Kidney (tissue), 14 donors: Measurements from ENCODE around the gene PLXNC1. TPM values are rescaled to one million over a fixed set of nuclear protein-coding genes. Genes with fewer than 3 reads are reported as not detected.
A peak's percentile ranks its signal among the peaks of the same experiment; 100 is the strongest.

Source experiments
- DNase-seq, 5 donors: peaks; one replicate each; pipeline ENCODE4 v3.0.0-alpha.2; 2013 to 2020
- FAIRE-seq: peaks from 2 replicates; lab custom pipeline; 2012; peaks lifted over from hg19 to GRCh38; lab: Jason Lieb, UNC
- H3K27ac ChIP-seq, 2 donors: one replicate each; pipeline ENCODE4 v1.7.0; 2013; ENCODE audit warnings: low read depth in 2 of 2, low read length in 2 of 2, inconsistent platforms in 1 of 2
- H3K27me3 ChIP-seq: one replicate; pipeline ENCODE4 v1.7.1; 2013; ENCODE audit warnings: low read length, inconsistent platforms; ENCODE audit not compliant: control insufficient read depth, insufficient read depth
- H3K36me3 ChIP-seq, 3 donors: one replicate each; pipeline versions ENCODE4 v1.7.0 to v1.7.1; 2013; ENCODE audit warnings: low read length in 3 of 3, control low read depth in 1 of 3, inconsistent platforms in 1 of 3; ENCODE audit not compliant: insufficient read depth in 3 of 3, control insufficient read depth in 2 of 3
- H3K4me1 ChIP-seq, 3 donors: one replicate each; pipeline versions ENCODE4 v1.7.0 to v1.7.1; 2013; ENCODE audit warnings: low read length in 3 of 3, inconsistent platforms in 1 of 3, low read depth in 1 of 3; ENCODE audit not compliant: control insufficient read depth in 2 of 3, insufficient read depth in 2 of 3
- H3K4me3 ChIP-seq, 3 donors: one replicate each; pipeline versions ENCODE4 v1.7.0 to v1.8.1; 2013; ENCODE audit warnings: low read length in 3 of 3, control low read depth in 1 of 3, inconsistent platforms in 1 of 3
- H3K9ac ChIP-seq, 3 donors: one replicate each; pipeline versions ENCODE4 v1.7.0 to v1.7.1; 2013; ENCODE audit warnings: low read length in 3 of 3, control low read depth in 1 of 3, inconsistent platforms in 1 of 3
- H3K9me3 ChIP-seq, 3 donors: one replicate each; pipeline versions ENCODE4 v1.7.0 to v1.7.1; 2013; ENCODE audit warnings: low read length in 3 of 3, control low read depth in 1 of 3, inconsistent platforms in 1 of 3; ENCODE audit not compliant: control insufficient read depth in 2 of 3, insufficient read depth in 1 of 3
- intact Hi-C: fragments of 100-400 bp; cut with DNase I; formaldehyde crosslinking; loops from one replicate; pipeline ENCODE4 v1.11.1; 2022
- polyA plus RNA-seq: library from polyadenylated mRNA; stranded (reverse); fragments of 350-450 nt; fragmentation: Illumina TruSeq; extraction: RNeasy Lipid Tissue Mini Kit (QIAGEN cat#74804); gene quantifications from one replicate; pipeline ENCODE4 v1.2.3, GENCODE V29; 2014; ENCODE audit warnings: low read depth, low replicate concordance; ENCODE audit not compliant: insufficient read depth
- total RNA-seq: library from RNA; stranded (reverse); fragmentation: NEBNext Ultra II Directional; extraction: Animal tissue kit (Norgen Biotek cat#: 25700); gene quantifications from one replicate; pipeline ENCODE4 v1.2.1, GENCODE V29; 2021
- TF ChIP-seq, protein P1 (sequence below): IDR thresholded peaks from 3 replicates; pipeline ENCODE4 v1.5.1; 2012; ENCODE audit warnings: mild to moderate bottlenecking, moderate library complexity, borderline replicate concordance; ENCODE audit not compliant: insufficient read depth; ENCODE audit errors: extremely low read depth
- donor health status: control.
- donor health status: control.
- donor health status: control.
- donor health status: control.
- donor health status: control.
- donor health status: DM: yes; HTN: yes; CAD: no.
- donor health status: Normal renal cell carcinoma (clear cell type).

The PLXNC1 gene
- total and polyA plus RNA-seq, 2 donors from 2014 or later = 1.8 to 11.6 TPM

- H3K27ac ChIP-seq = no peak overlapping the region
- no peaks in the 10 kb centered on the region for H3K9me3 ChIP-seq
- H3K9ac ChIP-seq = no peak overlapping the region
- peak in 1 of 5 donors; percentile 70 for DNase-seq
- H3K27me3 ChIP-seq = no peaks in the 10 kb centered on the region
- peaks cover 0 to 6% (median 0%) of the 10 kb centered on the region in 3 donors for H3K4me1 ChIP-seq
- no peak for FAIRE-seq
- no peaks in the 10 kb centered on the region for H3K36me3 ChIP-seq
- intact Hi-C loops = loop anchor here (5.0 kb wide), 1 partner anchor 386 kb away; no protein-coding TSS in a partner anchor
- H3K4me3 ChIP-seq = no peak overlapping the region
- TF ChIP-seq, protein P1, sequence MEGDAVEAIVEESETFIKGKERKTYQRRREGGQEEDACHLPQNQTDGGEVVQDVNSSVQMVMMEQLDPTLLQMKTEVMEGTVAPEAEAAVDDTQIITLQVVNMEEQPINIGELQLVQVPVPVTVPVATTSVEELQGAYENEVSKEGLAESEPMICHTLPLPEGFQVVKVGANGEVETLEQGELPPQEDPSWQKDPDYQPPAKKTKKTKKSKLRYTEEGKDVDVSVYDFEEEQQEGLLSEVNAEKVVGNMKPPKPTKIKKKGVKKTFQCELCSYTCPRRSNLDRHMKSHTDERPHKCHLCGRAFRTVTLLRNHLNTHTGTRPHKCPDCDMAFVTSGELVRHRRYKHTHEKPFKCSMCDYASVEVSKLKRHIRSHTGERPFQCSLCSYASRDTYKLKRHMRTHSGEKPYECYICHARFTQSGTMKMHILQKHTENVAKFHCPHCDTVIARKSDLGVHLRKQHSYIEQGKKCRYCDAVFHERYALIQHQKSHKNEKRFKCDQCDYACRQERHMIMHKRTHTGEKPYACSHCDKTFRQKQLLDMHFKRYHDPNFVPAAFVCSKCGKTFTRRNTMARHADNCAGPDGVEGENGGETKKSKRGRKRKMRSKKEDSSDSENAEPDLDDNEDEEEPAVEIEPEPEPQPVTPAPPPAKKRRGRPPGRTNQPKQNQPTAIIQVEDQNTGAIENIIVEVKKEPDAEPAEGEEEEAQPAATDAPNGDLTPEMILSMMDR = no peak
Measured at GRCh38 chr12:94141004-94141764, 7.2 kb upstream of the PLXNC1 start.

GRCh38 chr12:94141892-94142291, 6.5 kb upstream of the PLXNC1 start:
- DNase-seq (no peak), FAIRE-seq (no peak)
- Histone ChIP-seq H3K4me1 (peaks cover 0 to 6% (median 0%) of the 10 kb centered on the region in 3 donors), H3K9me3 (no peaks in the 10 kb centered on the region), H3K4me3 (no peak overlapping the region), H3K9ac (no peak overlapping the region), H3K27ac (no peak overlapping the region), H3K36me3 (no peaks in the 10 kb centered on the region), H3K27me3 (no peaks in the 10 kb centered on the region)
- TF ChIP-seq, protein P1 = no peak
- intact Hi-C loops = loop anchor here (5.0 kb wide), 1 partner anchor 385 kb away; no protein-coding TSS in a partner anchor

GRCh38 chr12:94143438-94143837, 4.9 kb upstream of the PLXNC1 start:
- Histone ChIP-seq H3K27me3 (peaks cover 2% of the 10 kb centered on the region), H3K9ac (no peak overlapping the region), H3K4me1 (peaks cover 0 to 6% (median 0%) of the 10 kb centered on the region in 3 donors), H3K36me3 (no peaks in the 10 kb centered on the region), H3K27ac (no peak overlapping the region), H3K9me3 (no peaks in the 10 kb centered on the region), H3K4me3 (peak overlapping the region in 2 of 3 donors; percentile 26 to 35)
- intact Hi-C loops = loop anchor here (5.0 kb wide), 1 partner anchor 384 kb away; no protein-coding TSS in a partner anchor
- no peak for FAIRE-seq
- no peak for DNase-seq
- TF ChIP-seq, protein P1 = no peak
